ENCODE results near the gene CEP89. TPM values are rescaled to one million over a fixed set of nuclear protein-coding genes. Genes with fewer than 3 reads are reported as not detected.

CEP89 gene
- 44.3 to 53.3 TPM (median 46.5 TPM) in 5 replicates for total RNA-seq (2022; extraction: Qiagen RNA extraction; ENCODE audit: low read depth)

DNA sequence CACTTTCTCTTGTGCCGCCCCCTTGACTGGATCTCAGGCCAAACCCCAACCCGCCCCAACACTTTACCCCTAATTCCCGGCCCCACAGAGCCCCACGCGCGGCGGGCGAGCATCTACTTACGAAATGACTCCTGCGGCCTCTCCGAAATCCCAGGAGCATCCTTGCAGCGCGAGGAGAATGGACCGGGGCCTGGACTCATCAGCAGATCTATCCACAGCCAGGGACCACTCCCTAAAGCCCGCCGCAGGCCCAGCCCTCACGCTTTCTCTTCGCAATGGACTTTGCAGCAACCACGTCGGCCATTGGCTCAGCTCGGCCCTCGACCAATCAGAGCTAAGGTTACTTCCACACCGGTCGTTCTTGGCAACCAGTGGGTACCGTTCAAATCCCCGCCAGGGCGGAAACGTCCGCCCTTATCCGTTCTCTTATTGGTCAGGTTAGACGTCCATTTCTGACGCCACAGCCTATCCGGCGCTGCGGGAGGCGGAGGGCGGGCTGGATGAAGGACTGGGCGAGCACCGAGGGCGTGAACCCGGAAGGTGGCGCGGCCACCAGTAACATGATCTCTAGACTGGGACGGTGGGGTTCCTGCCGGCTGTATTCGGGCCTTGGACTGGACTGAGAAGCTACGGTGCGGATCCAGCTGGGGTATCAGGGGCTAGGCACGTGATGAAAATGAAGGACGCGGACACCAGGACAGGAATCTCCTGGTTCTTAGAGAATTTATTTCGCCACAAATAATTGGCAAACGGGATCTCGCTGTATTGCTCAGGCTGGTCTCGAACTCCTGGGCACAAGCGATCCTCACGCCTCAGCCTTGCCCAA lies at the start of gene CEP89, which contains the start of gene FAAP24:
Gene CEP89 (minus strand): TSS at position 244 of the 826 bp plus-strand sequence. CDS start 84 bp downstream, at position 160.
Gene FAAP24 (plus strand): TSS at position 528 of the 826 bp plus-strand sequence. CDS start 955 bp downstream, outside the sequence.

DNA sequence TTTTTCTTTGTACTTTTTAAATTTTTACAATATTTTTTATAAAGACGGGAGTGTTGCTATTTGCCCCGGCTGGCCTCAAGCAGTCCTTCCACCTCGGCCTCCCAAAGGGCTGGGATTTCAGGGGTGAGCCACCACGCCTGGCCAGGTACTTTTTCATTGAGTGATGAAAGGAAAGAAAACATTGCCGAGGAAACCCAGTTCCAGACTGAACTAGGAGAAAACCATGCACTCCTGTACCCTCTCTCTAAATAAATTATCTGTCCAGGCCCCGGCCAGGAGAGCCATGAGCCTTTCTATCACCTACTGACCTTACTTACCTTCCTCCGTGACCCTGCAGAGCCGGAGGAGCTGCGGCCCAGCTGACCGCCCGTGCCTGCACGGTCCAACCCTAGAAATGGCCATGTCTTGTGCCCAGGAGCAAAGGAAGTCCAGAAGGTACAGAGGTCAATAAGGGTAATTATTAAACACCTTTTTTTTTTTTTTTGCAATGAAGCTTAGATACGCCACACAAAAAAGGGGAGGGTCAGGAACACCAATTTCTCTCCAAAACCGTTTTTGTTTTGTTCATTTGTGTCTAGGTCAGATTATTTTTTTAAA lies 102.3 kb downstream of the CEP89 start, which contains the start of gene SLC7A9:
Gene SLC7A9 (minus strand): TSS at position 399 of the 597 bp plus-strand sequence. CDS start 1,233 bp downstream, outside the sequence.

Other genes starting within 250 kb of the CEP89 start
- 0.22 to 0.57 TPM (median 0.43 TPM) in 5 replicates for gene SLC7A9, start 102.2 kb downstream of the CEP89 start, total RNA-seq (2022; extraction: Qiagen RNA extraction; ENCODE audit: low read depth)
- 14.5 to 17.0 TPM (median 15.5 TPM) in 5 replicates for gene FAAP24, start 284 bp upstream of the CEP89 start, total RNA-seq (2022; extraction: Qiagen RNA extraction; ENCODE audit: low read depth)
- gene RHPN2, start 92.9 kb upstream of the CEP89 start, total RNA-seq (2022; extraction: Qiagen RNA extraction; ENCODE audit: low read depth): 57.2 to 65.5 TPM (median 58.9 TPM) in 5 replicates
- 12.7 to 16.3 TPM (median 15.0 TPM) in 5 replicates for gene GPATCH1, start 109.2 kb upstream of the CEP89 start, total RNA-seq (2022; extraction: Qiagen RNA extraction; ENCODE audit: low read depth)
- gene WDR88, start 160.2 kb upstream of the CEP89 start, total RNA-seq (2022; extraction: Qiagen RNA extraction; ENCODE audit: low read depth): 0.16 TPM in 1 of 5 replicates, not detected in the others
- gene LRP3, start 222.4 kb upstream of the CEP89 start, total RNA-seq (2022; extraction: Qiagen RNA extraction; ENCODE audit: low read depth): 31.6 to 61.9 TPM (median 53.0 TPM) in 5 replicates

All from A549 treated with RU486 at 1 μM for 4 hours (cell line).